GM21381 (cell line): ENCODE measurements around the gene BMPR1B.
A peak's percentile ranks its signal among the peaks of the same experiment; 100 is the strongest.

ENCODE experiments used
- ATAC-seq: cut with Tn5 transposase; IDR thresholded peaks from one replicate; pipeline ENCODE4 v1.9.1; 2021; ENCODE audit warnings: mild to moderate bottlenecking, moderate library complexity; ENCODE audit not compliant: unreplicated experiment

Gene BMPR1B

GRCh38 chr4:94905511-94905910, 147.8 kb downstream of the BMPR1B start:
- no peak for ATAC-seq

GRCh38 chr4:94909645-94910044, 151.9 kb downstream of the BMPR1B start:
- no peak for ATAC-seq

GRCh38 chr4:94911106-94911505, 153.4 kb downstream of the BMPR1B start:
- no peak for ATAC-seq

GRCh38 chr4:94912606-94913005, 154.9 kb downstream of the BMPR1B start:
- ATAC-seq = no peak

- ATAC-seq = peak; percentile 66
These were observed 155.6 kb downstream of the BMPR1B start for GRCh38 chr4:94913316-94913715.

- ATAC-seq = no peak
These were observed 159.4 kb downstream of the BMPR1B start for GRCh38 chr4:94917146-94917545.

- no peak for ATAC-seq
These were observed 160.8 kb downstream of the BMPR1B start for GRCh38 chr4:94918543-94918942.

- no peak for ATAC-seq
These were observed 162.6 kb downstream of the BMPR1B start for GRCh38 chr4:94920369-94920768.

- ATAC-seq = no peak
These were observed 166.8 kb downstream of the BMPR1B start for GRCh38 chr4:94924566-94924965.

GRCh38 chr4:94925764-94926347, 168.1 kb downstream of the BMPR1B start:
- no peak for ATAC-seq

- no peak for ATAC-seq
These were observed 169.2 kb downstream of the BMPR1B start for GRCh38 chr4:94926936-94927335.

- no peak for ATAC-seq
These were observed 169.9 kb downstream of the BMPR1B start for GRCh38 chr4:94927696-94928095.

- ATAC-seq = no peak
These were observed 171.9 kb downstream of the BMPR1B start for GRCh38 chr4:94929696-94930095.

- no peak for ATAC-seq
These were observed 173.9 kb downstream of the BMPR1B start for GRCh38 chr4:94931626-94932025.

- ATAC-seq = no peak
These were observed 174.6 kb downstream of the BMPR1B start for GRCh38 chr4:94932366-94932765.

GRCh38 chr4:94933799-94934198, 176.0 kb downstream of the BMPR1B start:
- no peak for ATAC-seq

GRCh38 chr4:94934201-94934600, 176.4 kb downstream of the BMPR1B start:
- no peak for ATAC-seq

GRCh38 chr4:94934864-94935263, 177.1 kb downstream of the BMPR1B start:
- ATAC-seq = no peak

GRCh38 chr4:94936854-94937253, 179.1 kb downstream of the BMPR1B start:
- no peak for ATAC-seq

- ATAC-seq = no peak
These were observed 182.2 kb downstream of the BMPR1B start for GRCh38 chr4:94939791-94940519.

- no peak for ATAC-seq
These were observed 182.8 kb downstream of the BMPR1B start for GRCh38 chr4:94940520-94940908.

- no peak for ATAC-seq
These were observed 184.0 kb downstream of the BMPR1B start for GRCh38 chr4:94941706-94942105.

GRCh38 chr4:94944726-94945125, 187.0 kb downstream of the BMPR1B start:
- no peak for ATAC-seq
